Keratinocyte (primary cell): Measurements from ENCODE around the gene PLD4.

ENCODE experiments used
- EZH2 ChIP-seq: IDR thresholded peaks from one replicate; pipeline ENCODE4 v1.6.1; 2012; ENCODE audit warnings: inconsistent platforms, mild to moderate bottlenecking, low read length, moderate library complexity
- TF ChIP-seq, protein P1 (sequence below), 3 experiments: IDR thresholded peaks in 1 of 3; conservative IDR thresholded peaks in 1 of 3; optimal IDR thresholded peaks in 1 of 3; 2 replicates in 2 of 3; 3 replicates in 1 of 3; pipeline versions ENCODE3 to v1.5.1; 2011; ENCODE audit warnings: low read length in 3 of 3, mild to moderate bottlenecking in 3 of 3, moderate library complexity in 2 of 3, control low read depth in 1 of 3, inconsistent platforms in 1 of 3; ENCODE audit not compliant: insufficient read depth in 2 of 3; ENCODE audit errors: extremely low read depth in 1 of 3

GRCh38 chr14:104973385-104974145 lies 48.9 kb downstream of the PLD4 start:
- TF ChIP-seq, protein P1, sequence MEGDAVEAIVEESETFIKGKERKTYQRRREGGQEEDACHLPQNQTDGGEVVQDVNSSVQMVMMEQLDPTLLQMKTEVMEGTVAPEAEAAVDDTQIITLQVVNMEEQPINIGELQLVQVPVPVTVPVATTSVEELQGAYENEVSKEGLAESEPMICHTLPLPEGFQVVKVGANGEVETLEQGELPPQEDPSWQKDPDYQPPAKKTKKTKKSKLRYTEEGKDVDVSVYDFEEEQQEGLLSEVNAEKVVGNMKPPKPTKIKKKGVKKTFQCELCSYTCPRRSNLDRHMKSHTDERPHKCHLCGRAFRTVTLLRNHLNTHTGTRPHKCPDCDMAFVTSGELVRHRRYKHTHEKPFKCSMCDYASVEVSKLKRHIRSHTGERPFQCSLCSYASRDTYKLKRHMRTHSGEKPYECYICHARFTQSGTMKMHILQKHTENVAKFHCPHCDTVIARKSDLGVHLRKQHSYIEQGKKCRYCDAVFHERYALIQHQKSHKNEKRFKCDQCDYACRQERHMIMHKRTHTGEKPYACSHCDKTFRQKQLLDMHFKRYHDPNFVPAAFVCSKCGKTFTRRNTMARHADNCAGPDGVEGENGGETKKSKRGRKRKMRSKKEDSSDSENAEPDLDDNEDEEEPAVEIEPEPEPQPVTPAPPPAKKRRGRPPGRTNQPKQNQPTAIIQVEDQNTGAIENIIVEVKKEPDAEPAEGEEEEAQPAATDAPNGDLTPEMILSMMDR (optimal IDR thresholded peaks at IDR 0.05 in 1 of 3, IDR thresholded peaks at IDR 0.05 in 1 of 3, conservative IDR thresholded peaks at IDR 0.05 in 1 of 3; ENCODE audit: extremely low read depth in 1 of 3, insufficient read depth in 2 of 3, low read length in 3 of 3): no peak
- no peak for TF ChIP-seq EZH2
